MM.1S (cell line): ENCODE results near the gene L3MBTL4.

ENCODE experiments used
- DNase-seq: peaks from one replicate; pipeline ENCODE4 v3.0.0-alpha.2; 2015
- H2AFZ ChIP-seq: fragments of 300-600 bp; sonication (generic); 2 replicates; pipeline ENCODE4 v1.6.0; 2016; ENCODE audit warnings: antibody characterized with exemption, low read length
- H3F3A ChIP-seq: fragments of 300-600 bp; sonication (generic); 2 replicates; pipeline ENCODE4 v1.6.1; 2016; ENCODE audit warnings: mild to moderate bottlenecking, antibody characterized with exemption, low read length, moderate library complexity, mixed read lengths; ENCODE audit not compliant: insufficient read depth
- H3K27ac ChIP-seq: fragments of 300-600 bp; sonication (generic); 2 replicates; pipeline ENCODE4 v1.5.1; 2016; ENCODE audit warnings: mild to moderate bottlenecking, low read length
- H3K27me3 ChIP-seq: fragments of 300-600 bp; sonication (generic); replicated peaks from 2 replicates; pipeline ENCODE4 v1.6.0; 2016; ENCODE audit warnings: low read length; ENCODE audit not compliant: insufficient read depth
- H3K36me3 ChIP-seq: fragments of 300-600 bp; sonication (generic); replicated peaks from 2 replicates; pipeline ENCODE4 v1.6.1; 2016; ENCODE audit warnings: mild to moderate bottlenecking, low read length, mixed read lengths; ENCODE audit not compliant: insufficient read depth
- H3K4me1 ChIP-seq: fragments of 300-600 bp; sonication (generic); 2 replicates; pipeline ENCODE4 v1.6.1; 2016; ENCODE audit warnings: low read length, mixed read lengths
- H3K4me2 ChIP-seq: fragments of 300-600 bp; sonication (generic); 2 replicates; pipeline ENCODE4 v1.6.0; 2016; ENCODE audit warnings: low read depth, low read length
- H3K4me3 ChIP-seq: fragments of 300-600 bp; sonication (generic); 2 replicates; pipeline ENCODE4 v1.5.1; 2016; ENCODE audit warnings: low read length, mixed read lengths
- H3K79me2 ChIP-seq: fragments of 300-600 bp; sonication (generic); 2 replicates; pipeline ENCODE4 v1.6.1; 2016; ENCODE audit warnings: mixed run types, low read length, mixed read lengths
- H3K9ac ChIP-seq: fragments of 300-600 bp; sonication (generic); 2 replicates; pipeline ENCODE4 v1.6.1; 2016; ENCODE audit warnings: low read length, mixed read lengths
- H3K9me2 ChIP-seq: fragments of 300-600 bp; sonication (generic); replicated peaks from 2 replicates; pipeline ENCODE4 v1.6.1; 2016; ENCODE audit warnings: mild to moderate bottlenecking, low read length, mixed read lengths; ENCODE audit not compliant: insufficient read depth
- H3K9me3 ChIP-seq: fragments of 300-600 bp; sonication (generic); replicated peaks from 2 replicates; pipeline ENCODE4 v1.6.1; 2016; ENCODE audit warnings: mild to moderate bottlenecking, low read length, mixed read lengths; ENCODE audit not compliant: insufficient read depth
- H4K20me1 ChIP-seq: fragments of 300-600 bp; sonication (generic); 2 replicates; pipeline ENCODE4 v1.6.1; 2016; ENCODE audit warnings: mild to moderate bottlenecking, low read length, moderate library complexity, mixed read lengths; ENCODE audit not compliant: insufficient read depth
- EZH2 ChIP-seq: fragments of 300-600 bp; sonication (generic); optimal IDR thresholded peaks from 2 replicates; pipeline ENCODE3; 2017; ENCODE audit warnings: low read depth, mild to moderate bottlenecking, antibody characterized with exemption, low read length, mixed read lengths
- EZH2phosphoT487 ChIP-seq: fragments of 300-600 bp; sonication (generic); IDR thresholded peaks from 2 replicates; pipeline ENCODE4 v1.6.1; 2018; ENCODE audit warnings: antibody characterized with exemption, low read length
- TF ChIP-seq, protein P1 (sequence below): fragments of 300-600 bp; sonication (generic); IDR thresholded peaks from 2 replicates; pipeline ENCODE4 v1.5.1; 2016; ENCODE audit warnings: antibody characterized with exemption, low read length, mixed read lengths

The L3MBTL4 gene

DNA sequence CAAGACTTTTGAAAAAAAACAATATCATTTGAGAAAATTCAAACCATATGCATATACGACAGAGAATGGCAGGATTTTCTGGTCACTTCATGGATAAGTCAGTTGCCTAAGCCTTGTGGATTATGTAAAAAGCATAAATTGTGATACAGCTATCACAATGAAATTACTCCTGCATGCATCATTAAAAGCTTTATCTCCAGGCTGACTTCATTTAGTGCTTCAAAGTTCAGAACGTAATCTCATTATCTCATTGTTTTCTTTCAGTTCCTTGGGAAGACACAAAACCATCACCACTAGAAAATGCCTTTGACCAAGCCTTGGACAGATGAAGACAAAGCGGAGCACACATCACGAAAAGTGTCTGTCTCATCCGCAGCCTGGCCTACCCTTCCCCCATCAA, 57.0 kb downstream of the L3MBTL4 start:
- Histone ChIP-seq H3F3A (no peaks in the 10 kb centered on the region), H3K36me3 (no peaks in the 10 kb centered on the region), H3K9me3 (no peaks in the 10 kb centered on the region), H3K9ac (no peak overlapping the region), H3K4me3 (no peak overlapping the region), H3K4me2 (no peak overlapping the region), H3K4me1 (no peaks in the 10 kb centered on the region), H3K9me2 (no peaks in the 10 kb centered on the region), H2AFZ (no peak overlapping the region), H3K27me3 (no peaks in the 10 kb centered on the region), H4K20me1 (no peaks in the 10 kb centered on the region), H3K79me2 (peaks cover 22% of the 10 kb centered on the region), H3K27ac (no peak overlapping the region)
- no peak for TF ChIP-seq EZH2
- no peak for TF ChIP-seq EZH2phosphoT487
- TF ChIP-seq, protein P1, sequence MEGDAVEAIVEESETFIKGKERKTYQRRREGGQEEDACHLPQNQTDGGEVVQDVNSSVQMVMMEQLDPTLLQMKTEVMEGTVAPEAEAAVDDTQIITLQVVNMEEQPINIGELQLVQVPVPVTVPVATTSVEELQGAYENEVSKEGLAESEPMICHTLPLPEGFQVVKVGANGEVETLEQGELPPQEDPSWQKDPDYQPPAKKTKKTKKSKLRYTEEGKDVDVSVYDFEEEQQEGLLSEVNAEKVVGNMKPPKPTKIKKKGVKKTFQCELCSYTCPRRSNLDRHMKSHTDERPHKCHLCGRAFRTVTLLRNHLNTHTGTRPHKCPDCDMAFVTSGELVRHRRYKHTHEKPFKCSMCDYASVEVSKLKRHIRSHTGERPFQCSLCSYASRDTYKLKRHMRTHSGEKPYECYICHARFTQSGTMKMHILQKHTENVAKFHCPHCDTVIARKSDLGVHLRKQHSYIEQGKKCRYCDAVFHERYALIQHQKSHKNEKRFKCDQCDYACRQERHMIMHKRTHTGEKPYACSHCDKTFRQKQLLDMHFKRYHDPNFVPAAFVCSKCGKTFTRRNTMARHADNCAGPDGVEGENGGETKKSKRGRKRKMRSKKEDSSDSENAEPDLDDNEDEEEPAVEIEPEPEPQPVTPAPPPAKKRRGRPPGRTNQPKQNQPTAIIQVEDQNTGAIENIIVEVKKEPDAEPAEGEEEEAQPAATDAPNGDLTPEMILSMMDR, result no peak
- no peak for DNase-seq

DNA sequence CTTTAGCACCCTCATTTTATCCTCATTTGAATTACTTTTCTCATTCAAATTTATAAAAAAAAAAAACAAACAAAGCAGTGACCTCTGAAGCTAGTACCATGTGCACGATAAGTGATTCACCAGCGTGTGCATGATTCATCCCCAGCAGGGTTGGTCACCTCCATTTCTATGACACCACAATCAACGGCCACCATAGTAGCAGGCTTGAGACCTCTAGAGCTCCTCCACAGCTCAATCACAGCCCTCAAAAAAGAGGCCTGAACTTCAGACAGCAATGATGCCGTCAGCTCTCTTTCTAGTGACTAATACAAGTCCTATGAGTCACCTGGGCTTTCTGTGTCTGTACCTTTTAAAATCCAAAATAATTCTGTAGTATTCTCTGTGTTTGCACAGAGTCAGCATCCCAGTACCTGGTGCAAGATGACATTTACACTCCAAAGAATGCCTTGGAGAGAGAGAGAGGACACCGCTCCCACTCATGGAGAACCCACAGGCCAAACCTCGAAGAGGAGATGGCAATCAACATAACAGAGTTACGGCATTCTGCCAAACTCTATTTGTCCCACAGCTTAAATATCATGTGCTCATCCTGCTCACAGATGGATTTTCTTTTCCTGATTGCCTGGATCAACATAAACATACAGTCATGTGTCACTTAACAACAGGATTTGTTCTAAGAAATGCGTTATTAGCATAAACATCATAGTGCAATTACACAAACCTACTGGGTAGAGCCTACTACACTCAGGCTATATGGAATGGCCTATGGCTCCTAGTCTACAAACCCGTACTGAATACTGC, 58.7 kb downstream of the L3MBTL4 start:
- DNase-seq, result no peak

GRCh38 chr18:6352275-6352674, 62.4 kb downstream of the L3MBTL4 start:
- no peaks in the 10 kb centered on the region for H3K36me3 ChIP-seq
- H3K9me3 ChIP-seq, result no peaks in the 10 kb centered on the region
- no peaks in the 10 kb centered on the region for H3F3A ChIP-seq
- H2AFZ ChIP-seq, result no peak overlapping the region
- no peaks in the 10 kb centered on the region for H3K9me2 ChIP-seq
- H3K4me3 ChIP-seq, result no peak overlapping the region
- H3K27ac ChIP-seq, result no peak overlapping the region
- no peak overlapping the region for H3K9ac ChIP-seq
- TF ChIP-seq, protein P1, result no peak
- TF ChIP-seq EZH2 (no peak), EZH2phosphoT487 (no peak)
- no peaks in the 10 kb centered on the region for H4K20me1 ChIP-seq
- no peak for DNase-seq
- H3K79me2 ChIP-seq, result peaks cover 54% of the 10 kb centered on the region
- H3K27me3 ChIP-seq, result no peaks in the 10 kb centered on the region
- H3K4me1 ChIP-seq, result no peaks in the 10 kb centered on the region
- H3K4me2 ChIP-seq, result no peak overlapping the region

More for the DNA sequence above, 58.7 kb downstream of the L3MBTL4 start:
- TF ChIP-seq, protein P1, result no peak
- no peak for TF ChIP-seq EZH2phosphoT487
- no peak for TF ChIP-seq EZH2
- peaks cover 29% of the 10 kb centered on the region for H3K79me2 ChIP-seq
- no peak overlapping the region for H2AFZ ChIP-seq
- no peak overlapping the region for H3K9ac ChIP-seq
- H3F3A ChIP-seq, result no peaks in the 10 kb centered on the region
- no peaks in the 10 kb centered on the region for H3K4me1 ChIP-seq
- H3K27me3 ChIP-seq, result no peaks in the 10 kb centered on the region
- H4K20me1 ChIP-seq, result no peaks in the 10 kb centered on the region
- no peak overlapping the region for H3K4me2 ChIP-seq
- no peaks in the 10 kb centered on the region for H3K36me3 ChIP-seq
- no peak overlapping the region for H3K27ac ChIP-seq
- H3K9me3 ChIP-seq, result no peaks in the 10 kb centered on the region
- no peaks in the 10 kb centered on the region for H3K9me2 ChIP-seq
- H3K4me3 ChIP-seq, result no peak overlapping the region
